GM23338 (cell line): ENCODE measurements around the gene CYTH3. TPM values are rescaled to one million over a fixed set of nuclear protein-coding genes. Genes with fewer than 3 reads are reported as not detected.

Experiments
- ATAC-seq: fragments of 200-7000 bp; cut with Tn5 transposase; 3 replicates; pipeline ENCODE4 v1.9.1; 2020
- DNase-seq: peaks from one replicate; pipeline ENCODE4 v3.0.0-alpha.2; 2015; ENCODE audit warnings: low spot score
- H2AFZ ChIP-seq: fragments of 200-600 bp; sonication (generic); 2 replicates; pipeline ENCODE4 v1.8.0; 2016; ENCODE audit warnings: antibody characterized with exemption, mild to moderate bottlenecking, moderate library complexity
- H3F3A ChIP-seq: fragments of 200-600 bp; sonication (generic); replicated peaks from 2 replicates; pipeline ENCODE4 v1.8.0; 2017; ENCODE audit warnings: antibody characterized with exemption, mixed run types, low read depth
- H3K27ac ChIP-seq: fragments of 200-600 bp; sonication (generic); 2 replicates; pipeline ENCODE4 v1.6.1; 2016; ENCODE audit warnings: low read depth
- H3K27me3 ChIP-seq: fragments of 200-600 bp; sonication (generic); 2 replicates; pipeline ENCODE4 v1.8.0; 2016; ENCODE audit warnings: mild to moderate bottlenecking, mixed run types, moderate library complexity; ENCODE audit not compliant: insufficient read depth
- H3K36me3 ChIP-seq: fragments of 200-600 bp; sonication (generic); 2 replicates; pipeline ENCODE4 v1.8.0; 2016; ENCODE audit warnings: mild to moderate bottlenecking; ENCODE audit not compliant: insufficient read depth
- H3K4me1 ChIP-seq: fragments of 200-600 bp; sonication (generic); 2 replicates; pipeline ENCODE4 v1.8.0; 2016; ENCODE audit warnings: mild to moderate bottlenecking, moderate library complexity; ENCODE audit not compliant: insufficient read depth
- H3K4me2 ChIP-seq: fragments of 200-600 bp; sonication (generic); 2 replicates; pipeline ENCODE4 v1.7.1; 2017; ENCODE audit warnings: mixed run types
- H3K4me3 ChIP-seq: fragments of 200-600 bp; sonication (generic); 2 replicates; pipeline ENCODE4 v1.6.1; 2016; ENCODE audit warnings: mixed run types
- H3K79me2 ChIP-seq: fragments of 200-600 bp; sonication (generic); replicated peaks from 2 replicates; pipeline ENCODE4 v1.8.0; 2017; ENCODE audit warnings: mild to moderate bottlenecking; ENCODE audit not compliant: insufficient read depth
- H3K9me2 ChIP-seq: fragments of 200-600 bp; sonication (generic); 2 replicates; pipeline ENCODE4 v1.8.0; 2017; ENCODE audit not compliant: insufficient read depth
- H4K20me1 ChIP-seq: fragments of 200-600 bp; sonication (generic); replicated peaks from 2 replicates; pipeline ENCODE4 v1.8.0; 2017; ENCODE audit warnings: mild to moderate bottlenecking; ENCODE audit not compliant: insufficient read depth
- H3K27ac Mint-ChIP-seq: 2 replicates; pipeline ENCODE4 v1.8.0; 2020; ENCODE audit warnings: inconsistent platforms, mild to moderate bottlenecking, moderate library complexity, mixed read lengths
- H3K27me3 Mint-ChIP-seq: 3 replicates; pipeline ENCODE4 v1.8.0; 2022; ENCODE audit warnings: low read depth, mild to moderate bottlenecking, moderate library complexity, mixed read lengths, inconsistent platforms; ENCODE audit not compliant: insufficient read depth, poor library complexity
- H3K36me3 Mint-ChIP-seq: 3 replicates; pipeline ENCODE4 v1.8.0; 2021; ENCODE audit warnings: low read depth, mild to moderate bottlenecking, inconsistent platforms, moderate library complexity, mixed read lengths
- H3K4me1 Mint-ChIP-seq: 3 replicates; pipeline ENCODE4 v1.8.0; 2020; ENCODE audit warnings: mild to moderate bottlenecking, inconsistent platforms, mixed read lengths
- H3K4me3 Mint-ChIP-seq: 3 replicates; pipeline ENCODE4 v1.8.0; 2021; ENCODE audit warnings: moderate library complexity, mild to moderate bottlenecking, inconsistent platforms, mixed read lengths
- H3K9me3 Mint-ChIP-seq: 3 replicates; pipeline ENCODE4 v1.8.0; 2020; ENCODE audit warnings: moderate library complexity, mild to moderate bottlenecking, inconsistent platforms, mixed read lengths
- CREB1 ChIP-seq: fragments of 250-450 bp; sonication (Bioruptor Pico); IDR thresholded peaks from 2 replicates; pipeline ENCODE4 v1.5.0; 2020; ENCODE audit warnings: low read depth, mild to moderate bottlenecking, moderate library complexity
- CTCF ChIP-seq, 2 experiments: fragments of 200-600 bp in 1 of 2; sonication (generic) in 1 of 2; conservative IDR thresholded peaks; 2 replicates each; pipeline versions ENCODE4 v1.5.1 to v1.6.1; 2016 to 2017; ENCODE audit warnings: antibody characterized with exemption in 2 of 2, low read depth in 2 of 2, mild to moderate bottlenecking in 2 of 2, moderate library complexity in 1 of 2
- ETS1 ChIP-seq: IDR thresholded peaks from 2 replicates; pipeline ENCODE4 v1.6.1; 2016; ENCODE audit warnings: antibody characterized with exemption
- EZH2 ChIP-seq: fragments of 200-600 bp; sonication (generic); IDR thresholded peaks from one replicate; pipeline ENCODE4 v1.8.0; 2017; ENCODE audit warnings: antibody characterized with exemption, mild to moderate bottlenecking, low read depth; ENCODE audit not compliant: unreplicated experiment
- EZH2phosphoT487 ChIP-seq: fragments of 200-600 bp; sonication (generic); IDR thresholded peaks from one replicate; pipeline ENCODE4 v1.8.1; 2018; ENCODE audit warnings: antibody characterized with exemption; ENCODE audit not compliant: unreplicated experiment
- JUNB ChIP-seq: IDR thresholded peaks from one replicate; pipeline ENCODE4 v1.6.1; 2016; ENCODE audit warnings: antibody characterized with exemption; ENCODE audit not compliant: unreplicated experiment
- NANOG ChIP-seq: IDR thresholded peaks from 2 replicates; pipeline ENCODE4 v1.6.1; 2016; ENCODE audit warnings: antibody characterized with exemption, borderline replicate concordance
- POLR2AphosphoS5 ChIP-seq: IDR thresholded peaks from 2 replicates; pipeline ENCODE4 v1.6.1; 2016; ENCODE audit warnings: antibody characterized with exemption, low read depth
- STAT1 ChIP-seq: IDR thresholded peaks from one replicate; pipeline ENCODE4 v1.6.1; 2016; ENCODE audit warnings: antibody characterized with exemption; ENCODE audit not compliant: unreplicated experiment
- ZNF114 ChIP-seq: fragments of 250-450 bp; sonication (Bioruptor Pico); IDR thresholded peaks from 2 replicates; pipeline ENCODE4 v1.5.0; 2020; ENCODE audit warnings: mild to moderate bottlenecking, moderate library complexity
- ZNF331 ChIP-seq: fragments of 250-450 bp; sonication (Bioruptor Pico); IDR thresholded peaks from 2 replicates; pipeline ENCODE4 v1.5.0; 2020; ENCODE audit warnings: low read depth, mild to moderate bottlenecking, moderate library complexity
- polyA plus RNA-seq: library from polyadenylated mRNA; unstranded; fragments of >200 nt; fragmentation: Nextera tagmentation; extraction: Ambion mirVana; gene quantifications from 2 replicates; pipeline ENCODE4 v1.2.1, GENCODE V29; 2016
- total RNA-seq: library from RNA; depleted of rRNA; stranded (reverse); fragments of >200 nt; shearing (Covaris generic); gene quantifications from 2 replicates; pipeline ENCODE4 v1.2.3, GENCODE V29; 2014
- TF ChIP-seq, protein P1 (sequence below): fragments of 250-450 bp; sonication (Bioruptor Pico); IDR thresholded peaks from 2 replicates; pipeline ENCODE4 v1.5.0; 2020; ENCODE audit warnings: mild to moderate bottlenecking, moderate library complexity
- TF ChIP-seq, protein P2 (sequence below): IDR thresholded peaks from one replicate; pipeline ENCODE4 v1.6.1; 2018; ENCODE audit warnings: antibody characterized with exemption; ENCODE audit not compliant: unreplicated experiment

Gene CYTH3
- total and polyA plus RNA-seq, 2 experiments from 2014 or later, result 4.6 to 15.3 TPM

DNA sequence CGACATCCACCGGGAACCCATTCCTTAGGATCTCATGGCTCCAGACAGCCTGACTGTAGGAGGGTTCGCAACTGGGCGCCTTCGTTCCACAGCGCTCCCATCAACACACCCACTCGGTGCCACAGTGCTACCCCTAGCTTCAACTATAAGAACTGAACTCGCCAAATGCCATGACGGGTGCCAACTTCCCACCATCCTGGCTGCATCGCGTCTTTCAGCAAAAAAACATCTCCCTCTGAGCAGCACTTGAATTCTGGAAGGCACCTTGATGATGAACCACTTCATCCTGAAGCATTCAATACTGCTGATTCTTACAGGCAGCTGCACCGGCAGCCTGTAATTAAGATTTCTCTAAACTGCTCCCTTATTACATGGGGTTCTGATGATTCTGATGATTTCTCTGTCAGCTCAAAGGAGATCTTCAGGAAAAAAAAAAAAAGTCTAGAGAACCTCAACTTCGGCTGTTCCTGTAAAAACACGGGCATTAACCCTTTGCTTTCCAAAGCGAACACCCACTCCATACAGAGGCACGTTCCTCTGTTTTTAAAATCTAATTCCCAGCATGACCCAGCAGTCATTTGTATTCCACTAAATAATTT, 1.3 kb downstream of the CYTH3 start:
- H3K36me3 Mint-ChIP-seq, result no peaks in the 10 kb centered on the region
- Histone ChIP-seq H3K36me3 (no peaks in the 10 kb centered on the region), H3K4me3 (peak overlapping the region; percentile 92), H3K4me1 (peaks cover 14% of the 10 kb centered on the region), H4K20me1 (0 out of 2 replicates have a peak, but pooled peaks cover 5% of the 10 kb centered on the region), H3K27ac (no peak overlapping the region), H2AFZ (peak overlapping the region; percentile 87), H3K79me2 (peaks cover 51% of the 10 kb centered on the region), H3K27me3 (peaks cover 15% of the 10 kb centered on the region), H3F3A (0 out of 2 replicates have a peak, but pooled peaks cover 4% of the 10 kb centered on the region), H3K4me2 (peak overlapping the region; percentile 100), H3K9me2 (no peaks in the 10 kb centered on the region)
- H3K27me3 Mint-ChIP-seq, result peaks cover 24% of the 10 kb centered on the region
- H3K4me1 Mint-ChIP-seq, result peaks cover 31% of the 10 kb centered on the region
- TF ChIP-seq JUNB (no peak), CTCF (conservative IDR thresholded peaks at IDR 0.05; ENCODE audit: low read depth in 2 of 2) (no peak), EZH2 (no peak), NANOG (no peak), CREB1 (CRISPR knock-in tag) (no peak), ETS1 (no peak), POLR2AphosphoS5 (no peak), EZH2phosphoT487 (no peak), ZNF331 (CRISPR knock-in tag) (no peak), ZNF114 (CRISPR knock-in tag) (no peak), STAT1 (no peak)
- TF ChIP-seq, protein P1, sequence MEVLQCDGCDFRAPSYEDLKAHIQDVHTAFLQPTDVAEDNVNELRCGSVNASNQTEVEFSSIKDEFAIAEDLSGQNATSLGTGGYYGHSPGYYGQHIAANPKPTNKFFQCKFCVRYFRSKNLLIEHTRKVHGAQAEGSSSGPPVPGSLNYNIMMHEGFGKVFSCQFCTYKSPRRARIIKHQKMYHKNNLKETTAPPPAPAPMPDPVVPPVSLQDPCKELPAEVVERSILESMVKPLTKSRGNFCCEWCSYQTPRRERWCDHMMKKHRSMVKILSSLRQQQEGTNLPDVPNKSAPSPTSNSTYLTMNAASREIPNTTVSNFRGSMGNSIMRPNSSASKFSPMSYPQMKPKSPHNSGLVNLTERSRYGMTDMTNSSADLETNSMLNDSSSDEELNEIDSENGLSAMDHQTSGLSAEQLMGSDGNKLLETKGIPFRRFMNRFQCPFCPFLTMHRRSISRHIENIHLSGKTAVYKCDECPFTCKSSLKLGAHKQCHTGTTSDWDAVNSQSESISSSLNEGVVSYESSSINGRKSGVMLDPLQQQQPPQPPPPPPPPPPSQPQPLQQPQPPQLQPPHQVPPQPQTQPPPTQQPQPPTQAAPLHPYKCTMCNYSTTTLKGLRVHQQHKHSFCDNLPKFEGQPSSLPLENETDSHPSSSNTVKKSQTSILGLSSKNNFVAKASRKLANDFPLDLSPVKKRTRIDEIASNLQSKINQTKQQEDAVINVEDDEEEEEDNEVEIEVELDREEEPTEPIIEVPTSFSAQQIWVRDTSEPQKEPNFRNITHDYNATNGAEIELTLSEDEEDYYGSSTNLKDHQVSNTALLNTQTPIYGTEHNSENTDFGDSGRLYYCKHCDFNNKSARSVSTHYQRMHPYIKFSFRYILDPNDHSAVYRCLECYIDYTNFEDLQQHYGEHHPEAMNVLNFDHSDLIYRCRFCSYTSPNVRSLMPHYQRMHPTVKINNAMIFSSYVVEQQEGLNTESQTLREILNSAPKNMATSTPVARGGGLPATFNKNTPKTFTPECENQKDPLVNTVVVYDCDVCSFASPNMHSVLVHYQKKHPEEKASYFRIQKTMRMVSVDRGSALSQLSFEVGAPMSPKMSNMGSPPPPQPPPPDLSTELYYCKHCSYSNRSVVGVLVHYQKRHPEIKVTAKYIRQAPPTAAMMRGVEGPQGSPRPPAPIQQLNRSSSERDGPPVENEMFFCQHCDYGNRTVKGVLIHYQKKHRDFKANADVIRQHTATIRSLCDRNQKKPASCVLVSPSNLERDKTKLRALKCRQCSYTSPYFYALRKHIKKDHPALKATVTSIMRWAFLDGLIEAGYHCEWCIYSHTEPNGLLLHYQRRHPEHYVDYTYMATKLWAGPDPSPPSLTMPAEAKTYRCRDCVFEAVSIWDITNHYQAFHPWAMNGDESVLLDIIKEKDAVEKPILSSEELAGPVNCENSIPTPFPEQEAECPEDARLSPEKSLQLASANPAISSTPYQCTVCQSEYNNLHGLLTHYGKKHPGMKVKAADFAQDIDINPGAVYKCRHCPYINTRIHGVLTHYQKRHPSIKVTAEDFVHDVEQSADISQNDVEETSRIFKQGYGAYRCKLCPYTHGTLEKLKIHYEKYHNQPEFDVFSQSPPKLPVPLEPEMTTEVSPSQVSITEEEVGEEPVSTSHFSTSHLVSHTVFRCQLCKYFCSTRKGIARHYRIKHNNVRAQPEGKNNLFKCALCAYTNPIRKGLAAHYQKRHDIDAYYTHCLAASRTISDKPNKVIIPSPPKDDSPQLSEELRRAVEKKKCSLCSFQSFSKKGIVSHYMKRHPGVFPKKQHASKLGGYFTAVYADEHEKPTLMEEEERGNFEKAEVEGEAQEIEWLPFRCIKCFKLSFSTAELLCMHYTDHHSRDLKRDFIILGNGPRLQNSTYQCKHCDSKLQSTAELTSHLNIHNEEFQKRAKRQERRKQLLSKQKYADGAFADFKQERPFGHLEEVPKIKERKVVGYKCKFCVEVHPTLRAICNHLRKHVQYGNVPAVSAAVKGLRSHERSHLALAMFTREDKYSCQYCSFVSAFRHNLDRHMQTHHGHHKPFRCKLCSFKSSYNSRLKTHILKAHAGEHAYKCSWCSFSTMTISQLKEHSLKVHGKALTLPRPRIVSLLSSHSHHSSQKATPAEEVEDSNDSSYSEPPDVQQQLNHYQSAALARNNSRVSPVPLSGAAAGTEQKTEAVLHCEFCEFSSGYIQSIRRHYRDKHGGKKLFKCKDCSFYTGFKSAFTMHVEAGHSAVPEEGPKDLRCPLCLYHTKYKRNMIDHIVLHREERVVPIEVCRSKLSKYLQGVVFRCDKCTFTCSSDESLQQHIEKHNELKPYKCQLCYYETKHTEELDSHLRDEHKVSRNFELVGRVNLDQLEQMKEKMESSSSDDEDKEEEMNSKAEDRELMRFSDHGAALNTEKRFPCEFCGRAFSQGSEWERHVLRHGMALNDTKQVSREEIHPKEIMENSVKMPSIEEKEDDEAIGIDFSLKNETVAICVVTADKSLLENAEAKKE (CRISPR knock-in tag), result no peak
- TF ChIP-seq, protein P2, sequence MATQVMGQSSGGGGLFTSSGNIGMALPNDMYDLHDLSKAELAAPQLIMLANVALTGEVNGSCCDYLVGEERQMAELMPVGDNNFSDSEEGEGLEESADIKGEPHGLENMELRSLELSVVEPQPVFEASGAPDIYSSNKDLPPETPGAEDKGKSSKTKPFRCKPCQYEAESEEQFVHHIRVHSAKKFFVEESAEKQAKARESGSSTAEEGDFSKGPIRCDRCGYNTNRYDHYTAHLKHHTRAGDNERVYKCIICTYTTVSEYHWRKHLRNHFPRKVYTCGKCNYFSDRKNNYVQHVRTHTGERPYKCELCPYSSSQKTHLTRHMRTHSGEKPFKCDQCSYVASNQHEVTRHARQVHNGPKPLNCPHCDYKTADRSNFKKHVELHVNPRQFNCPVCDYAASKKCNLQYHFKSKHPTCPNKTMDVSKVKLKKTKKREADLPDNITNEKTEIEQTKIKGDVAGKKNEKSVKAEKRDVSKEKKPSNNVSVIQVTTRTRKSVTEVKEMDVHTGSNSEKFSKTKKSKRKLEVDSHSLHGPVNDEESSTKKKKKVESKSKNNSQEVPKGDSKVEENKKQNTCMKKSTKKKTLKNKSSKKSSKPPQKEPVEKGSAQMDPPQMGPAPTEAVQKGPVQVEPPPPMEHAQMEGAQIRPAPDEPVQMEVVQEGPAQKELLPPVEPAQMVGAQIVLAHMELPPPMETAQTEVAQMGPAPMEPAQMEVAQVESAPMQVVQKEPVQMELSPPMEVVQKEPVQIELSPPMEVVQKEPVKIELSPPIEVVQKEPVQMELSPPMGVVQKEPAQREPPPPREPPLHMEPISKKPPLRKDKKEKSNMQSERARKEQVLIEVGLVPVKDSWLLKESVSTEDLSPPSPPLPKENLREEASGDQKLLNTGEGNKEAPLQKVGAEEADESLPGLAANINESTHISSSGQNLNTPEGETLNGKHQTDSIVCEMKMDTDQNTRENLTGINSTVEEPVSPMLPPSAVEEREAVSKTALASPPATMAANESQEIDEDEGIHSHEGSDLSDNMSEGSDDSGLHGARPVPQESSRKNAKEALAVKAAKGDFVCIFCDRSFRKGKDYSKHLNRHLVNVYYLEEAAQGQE, result no peak
- no peak overlapping the region for H3K27ac Mint-ChIP-seq
- H3K9me3 Mint-ChIP-seq, result no peaks in the 10 kb centered on the region
- H3K4me3 Mint-ChIP-seq, result peak overlapping the region; percentile 89
- ATAC-seq (peak; percentile 34), DNase-seq (peak; percentile 35)
